HEK293T (cell line): ENCODE measurements around the gene SIDT2.

Experiments
- CTCF ChIA-PET: fragments of 350-600 bp; formaldehyde crosslinking; extraction: SDS; loops from one replicate; lab custom pipeline; 2021; ENCODE audit warnings: antibody characterized with exemption, inconsistent platforms; lab: Yijun Ruan, JAX
- POLR2A ChIA-PET: fragments of 350-600 bp; formaldehyde crosslinking; extraction: SDS; loops from one replicate; lab custom pipeline; 2020; ENCODE audit warnings: antibody characterized with exemption, inconsistent platforms; lab: Yijun Ruan, JAX
- DNase-seq: peaks from one replicate; pipeline ENCODE4 v3.0.0; 2012; ENCODE audit warnings: mixed read lengths; ENCODE audit errors: extremely low spot score
- ARNT ChIP-seq: fragments of 450-650 bp; IDR thresholded peaks from 2 replicates; pipeline ENCODE4 v1.6.1; 2017; ENCODE audit warnings: mild to moderate bottlenecking
- BHLHE40 ChIP-seq: fragments of 450-650 bp; IDR thresholded peaks from 2 replicates; pipeline ENCODE4 v1.6.1; 2016; ENCODE audit warnings: mild to moderate bottlenecking, moderate library complexity, borderline replicate concordance
- CTBP1 ChIP-seq: fragments of 450-650 bp; IDR thresholded peaks from 2 replicates; pipeline ENCODE4 v1.6.1; 2016; ENCODE audit warnings: borderline replicate concordance
- ELF4 ChIP-seq: fragments of 450-650 bp; IDR thresholded peaks from 2 replicates; pipeline ENCODE4 v1.6.1; 2017; ENCODE audit warnings: antibody characterized with exemption
- FOXA1 ChIP-seq: fragments of 450-650 bp; IDR thresholded peaks from 2 replicates; pipeline ENCODE4 v1.6.1; 2016; ENCODE audit warnings: mild to moderate bottlenecking
- FOXK2 ChIP-seq: fragments of 450-650 bp; IDR thresholded peaks from 2 replicates; pipeline ENCODE4 v1.6.1; 2016; ENCODE audit warnings: mild to moderate bottlenecking
- FOXM1 ChIP-seq: fragments of 450-650 bp; IDR thresholded peaks from 2 replicates; pipeline ENCODE4 v1.6.1; 2017; ENCODE audit warnings: mild to moderate bottlenecking, borderline replicate concordance
- HDGF ChIP-seq: fragments of 450-650 bp; IDR thresholded peaks from 2 replicates; pipeline ENCODE4 v1.6.1; 2017; ENCODE audit warnings: antibody characterized with exemption, borderline replicate concordance
- L3MBTL2 ChIP-seq: fragments of 450-650 bp; conservative IDR thresholded peaks from 2 replicates; pipeline ENCODE4 v1.6.1; 2016; ENCODE audit warnings: mild to moderate bottlenecking
- LEF1 ChIP-seq: fragments of 450-650 bp; IDR thresholded peaks from 2 replicates; pipeline ENCODE4 v1.6.1; 2017; ENCODE audit warnings: mild to moderate bottlenecking, borderline replicate concordance
- NFRKB ChIP-seq: fragments of 450-650 bp; IDR thresholded peaks from 2 replicates; pipeline ENCODE4 v1.6.1; 2016; ENCODE audit warnings: mild to moderate bottlenecking, moderate library complexity
- PKNOX1 ChIP-seq: fragments of 450-650 bp; IDR thresholded peaks from 2 replicates; pipeline ENCODE4 v1.6.1; 2016
- SP1 ChIP-seq: fragments of 450-650 bp; IDR thresholded peaks from 2 replicates; pipeline ENCODE4 v1.6.1; 2017
- SUZ12 ChIP-seq: fragments of 450-650 bp; IDR thresholded peaks from 2 replicates; pipeline ENCODE4 v1.6.1; 2016; ENCODE audit warnings: mild to moderate bottlenecking
- TARDBP ChIP-seq: fragments of 450-650 bp; IDR thresholded peaks from 2 replicates; pipeline ENCODE4 v1.6.1; 2016
- ZNF384 ChIP-seq: fragments of 450-650 bp; IDR thresholded peaks from 2 replicates; pipeline ENCODE4 v1.6.1; 2016

SIDT2 gene

GRCh38 chr11:117154468-117154867 lies 24.1 kb upstream of the SIDT2 start:
- no peak for DNase-seq
- ChIA-PET CTCF (interaction anchor here (0.8 to 0.9 kb wide), 2 partner anchors 9 to 72 kb away, joined by 3 read pairs; no protein-coding TSS in a partner anchor), POLR2A (interaction anchor here (1.3 kb wide), 1 partner anchor 10 kb away, joined by 7 read pairs; the partner anchor contains the start of gene PAFAH1B2)
- TF ChIP-seq ZNF384: no peak
- no peak for TF ChIP-seq SUZ12
- TF ChIP-seq CTBP1: no peak
- no peak for TF ChIP-seq ELF4
- no peak for TF ChIP-seq FOXA1
- TF ChIP-seq ARNT: no peak
- TF ChIP-seq TARDBP: no peak
- TF ChIP-seq BHLHE40: no peak
- no peak for TF ChIP-seq SP1
- TF ChIP-seq LEF1: no peak
- TF ChIP-seq FOXM1: no peak
- no peak for TF ChIP-seq HDGF

- POLR2A ChIA-PET: no interaction called here
- DNase-seq: no peak
- CTCF ChIA-PET: interaction anchor here (0.5 kb wide), 1 partner anchor 75 kb away, joined by 3 read pairs; the partner anchor contains the start of gene RNF214
Observed at GRCh38 chr11:117157507-117157906, 21.0 kb upstream of the SIDT2 start.

GRCh38 chr11:117159892-117160291 lies 18.7 kb upstream of the SIDT2 start:
- TF ChIP-seq ELF4 (no peak), SP1 (no peak), ZNF384 (no peak), FOXK2 (no peak), SUZ12 (no peak)
- CTCF ChIA-PET: no interaction called here
- no peak for DNase-seq
- POLR2A ChIA-PET: interaction anchor here (1.6 kb wide), 1 partner anchor 16 kb away, joined by 4 read pairs; the partner anchor contains the start of gene PAFAH1B2

More at GRCh38 chr11:117157507-117157906, 21.0 kb upstream of the SIDT2 start:
- TF ChIP-seq ARNT: no peak

- CTCF ChIA-PET: no interaction called here
- TF ChIP-seq LEF1 (no peak), FOXM1 (no peak), ELF4 (no peak), HDGF (no peak), SUZ12 (no peak), PKNOX1 (no peak), L3MBTL2 (no peak), NFRKB (no peak), FOXK2 (no peak)
- DNase-seq: no peak
- POLR2A ChIA-PET: no interaction called here
Observed at GRCh38 chr11:117160826-117161225, 17.7 kb upstream of the SIDT2 start.

- TF ChIP-seq ELF4 (no peak), CTBP1 (no peak), BHLHE40 (no peak), SP1 (no peak), FOXK2 (no peak), LEF1 (no peak), FOXA1 (no peak)
- DNase-seq: no peak
- ChIA-PET CTCF (no interaction called here), POLR2A (interaction anchor here (1.4 kb wide), 1 partner anchor 13 kb away, joined by 5 read pairs; no protein-coding TSS in a partner anchor)
Observed at GRCh38 chr11:117166491-117166890, 12.1 kb upstream of the SIDT2 start.

- ChIA-PET POLR2A (interaction anchor here (1.4 to 4.5 kb wide), 2 partner anchors 9 to 25 kb away, joined by 3 to 24 read pairs; partner anchors contain the start of genes PAFAH1B2 and SIDT2), CTCF (interaction anchor here (0.6 kb wide), 1 partner anchor 374 kb away, joined by 3 read pairs; no protein-coding TSS in a partner anchor)
- TF ChIP-seq ZNF384: no peak
- TF ChIP-seq FOXA1: no peak
- no peak for TF ChIP-seq SP1
- no peak for TF ChIP-seq LEF1
- no peak for TF ChIP-seq SUZ12
- no peak for TF ChIP-seq L3MBTL2
- TF ChIP-seq CTBP1: no peak
- TF ChIP-seq BHLHE40: no peak
- no peak for TF ChIP-seq FOXK2
- no peak for TF ChIP-seq FOXM1
- no peak for TF ChIP-seq NFRKB
- TF ChIP-seq HDGF: no peak
- TF ChIP-seq ARNT: no peak
- no peak for TF ChIP-seq PKNOX1
- no peak for DNase-seq
Observed at GRCh38 chr11:117169736-117170135, 8.8 kb upstream of the SIDT2 start.

GRCh38 chr11:117170210-117170609 lies 8.3 kb upstream of the SIDT2 start:
- no peak for DNase-seq
- POLR2A ChIA-PET: interaction anchor here (1.1 to 4.5 kb wide), 3 partner anchors 8 to 57 kb away, joined by 3 to 24 read pairs (median 3); partner anchors contain the start of genes PAFAH1B2 and SIDT2
- TF ChIP-seq HDGF: no peak
- no peak for TF ChIP-seq ARNT
- TF ChIP-seq ELF4: no peak
- TF ChIP-seq FOXM1: no peak
- no peak for TF ChIP-seq ZNF384
- no peak for TF ChIP-seq FOXK2
- TF ChIP-seq BHLHE40: no peak
- TF ChIP-seq PKNOX1: no peak
- TF ChIP-seq TARDBP: no peak
- no peak for TF ChIP-seq SUZ12
- TF ChIP-seq FOXA1: no peak
- no peak for TF ChIP-seq LEF1
- no peak for TF ChIP-seq L3MBTL2
- no peak for TF ChIP-seq CTBP1
- no peak for TF ChIP-seq NFRKB
- TF ChIP-seq SP1: no peak

More at GRCh38 chr11:117170210-117170609, 8.3 kb upstream of the SIDT2 start:
- CTCF ChIA-PET: interaction anchor here (0.6 kb wide), 1 partner anchor 375 kb away, joined by 3 read pairs; no protein-coding TSS in a partner anchor
